GM19463 (cell line): ENCODE measurements around the gene AMMECR1.
"Not testable (repeated sequence)": the region's sequence is repeated elsewhere in the genome, so short reads cannot be mapped to it uniquely, and the experiment has no call there.

Source experiments
- ATAC-seq: cut with Tn5 transposase; IDR thresholded peaks from one replicate; pipeline ENCODE4 v1.9.1; 2021; ENCODE audit warnings: mild to moderate bottlenecking, moderate library complexity; ENCODE audit not compliant: unreplicated experiment

AMMECR1 gene

DNA sequence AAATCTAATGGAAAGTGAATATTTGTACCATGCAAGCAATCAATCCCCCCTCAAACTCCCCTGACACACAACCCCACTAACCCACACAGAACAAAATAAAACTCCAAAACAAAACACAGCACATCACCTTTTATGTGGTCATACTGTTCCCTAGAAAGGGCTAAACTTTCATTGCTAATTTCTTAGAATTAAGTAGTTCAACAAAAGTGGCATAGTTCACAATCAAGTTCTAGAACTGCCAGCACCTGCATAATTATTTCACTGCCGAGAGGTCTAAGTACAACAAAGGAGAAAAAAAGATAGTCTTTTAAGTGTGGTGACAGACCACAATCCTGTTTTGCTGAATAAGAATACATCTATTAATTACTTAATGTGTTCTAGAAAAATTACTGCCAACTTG, 58.8 kb downstream of the AMMECR1 start:
- no peak for ATAC-seq

DNA sequence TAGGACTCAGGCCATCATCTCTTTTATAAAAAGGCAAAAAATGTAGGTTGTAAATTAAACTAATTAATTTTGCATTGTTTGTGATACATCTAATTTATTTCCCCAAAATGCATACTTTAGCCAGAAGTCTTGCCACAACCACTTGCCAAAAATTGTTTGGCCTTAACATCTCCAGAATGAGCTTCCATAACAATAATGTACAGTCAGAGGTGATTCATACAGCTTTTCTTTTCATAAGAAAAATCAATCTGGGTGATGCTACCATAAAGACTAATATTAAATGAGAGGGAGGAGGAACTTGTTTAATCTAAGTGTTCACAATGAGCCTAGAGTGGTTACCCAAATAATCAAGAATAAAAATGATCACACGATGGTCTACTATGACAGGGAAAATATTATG, 59.3 kb downstream of the AMMECR1 start:
- ATAC-seq: no peak

DNA sequence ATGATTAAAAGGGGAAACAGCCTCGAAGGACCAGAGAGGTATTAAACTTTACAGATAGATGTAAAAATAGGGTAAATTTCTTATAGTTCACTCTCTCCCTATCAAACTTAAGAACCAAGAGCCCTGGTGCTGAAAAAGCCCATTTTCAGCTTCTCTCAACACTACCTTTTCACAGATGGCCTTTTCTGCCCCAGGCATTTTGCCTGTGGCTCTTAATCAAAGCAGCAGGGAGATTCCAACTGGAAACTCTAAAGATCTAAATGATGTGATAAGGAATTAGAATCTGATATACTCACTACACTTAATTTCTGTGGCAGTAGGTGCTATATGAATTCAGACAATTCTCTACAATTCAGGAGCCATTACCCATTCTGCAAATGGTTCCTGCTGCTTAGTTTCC, 60.0 kb downstream of the AMMECR1 start:
- no peak for ATAC-seq

DNA sequence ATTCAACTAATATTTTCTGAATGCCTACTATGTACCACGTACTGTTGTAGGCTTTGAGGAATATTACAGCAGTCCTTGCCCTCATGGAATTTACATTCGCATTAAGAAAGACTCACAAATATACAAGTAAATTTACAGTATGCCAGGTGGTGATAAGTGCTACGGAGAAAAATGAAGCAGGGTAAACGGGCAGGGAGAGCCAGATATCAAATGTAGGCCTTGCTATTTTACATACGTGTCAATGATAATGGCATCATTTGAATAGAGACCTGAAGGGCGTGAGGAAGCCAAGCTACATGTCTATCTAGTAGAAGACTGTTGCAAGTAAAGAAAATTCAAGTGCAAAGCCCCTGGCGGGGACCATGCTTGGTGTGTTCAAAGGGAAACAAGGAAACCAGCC, 65.2 kb downstream of the AMMECR1 start:
- no peak for ATAC-seq

DNA sequence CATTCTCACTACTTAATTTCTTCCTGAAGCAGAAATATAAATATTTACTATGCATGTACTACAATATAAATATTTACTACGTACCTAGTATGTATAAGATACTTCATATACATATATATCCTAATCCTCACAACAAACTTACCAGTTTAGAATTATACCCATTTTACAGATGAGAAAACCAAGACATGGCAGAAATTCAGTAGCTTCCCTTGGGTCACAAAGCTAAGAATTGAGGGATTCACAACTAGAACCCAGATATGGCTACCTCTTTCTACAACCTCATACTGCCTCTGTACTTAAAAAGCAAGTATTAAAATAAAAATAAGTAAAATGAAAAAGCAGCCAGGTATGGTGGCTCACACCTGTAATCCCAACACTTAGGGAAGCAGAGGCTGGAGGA, 65.9 kb downstream of the AMMECR1 start:
- ATAC-seq: no peak

DNA sequence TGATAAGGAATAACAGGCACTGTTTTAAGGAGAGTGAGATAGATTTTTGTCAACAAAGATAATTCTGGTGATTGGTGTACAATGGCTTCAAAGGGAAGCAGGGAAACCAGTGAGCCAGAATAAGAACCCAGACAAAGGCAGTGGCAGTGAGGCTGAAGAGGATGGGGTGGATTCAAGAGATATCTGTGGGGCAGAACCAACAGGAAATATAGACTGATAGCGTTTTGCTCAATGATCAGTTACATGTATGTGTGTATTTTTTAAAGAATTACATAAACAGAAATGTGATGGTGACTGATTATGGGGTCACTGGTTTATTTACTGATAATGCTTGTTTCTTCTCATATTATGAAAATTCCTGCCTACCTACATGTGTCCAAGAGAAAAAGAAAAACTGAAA, 66.4 kb downstream of the AMMECR1 start:
- no peak for ATAC-seq

DNA sequence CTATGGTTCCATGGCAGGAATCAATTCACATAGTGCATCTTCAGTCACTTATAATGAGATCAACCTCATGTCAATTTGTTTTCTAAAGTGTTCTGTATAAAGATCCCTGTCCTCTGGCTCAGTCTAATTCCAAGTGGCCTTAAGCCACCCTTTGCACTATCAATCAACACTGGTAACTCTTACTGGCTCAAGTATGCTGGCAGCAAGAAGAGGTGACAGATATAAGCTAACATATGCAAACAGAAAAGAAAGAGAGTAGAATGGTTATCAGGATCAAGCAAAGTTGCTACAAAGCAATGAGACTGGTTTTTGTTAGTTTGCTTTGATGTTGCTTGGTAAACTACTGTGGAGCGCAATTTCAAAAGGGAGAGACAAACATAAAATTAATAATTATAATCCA, 67.0 kb downstream of the AMMECR1 start:
- ATAC-seq: no peak

DNA sequence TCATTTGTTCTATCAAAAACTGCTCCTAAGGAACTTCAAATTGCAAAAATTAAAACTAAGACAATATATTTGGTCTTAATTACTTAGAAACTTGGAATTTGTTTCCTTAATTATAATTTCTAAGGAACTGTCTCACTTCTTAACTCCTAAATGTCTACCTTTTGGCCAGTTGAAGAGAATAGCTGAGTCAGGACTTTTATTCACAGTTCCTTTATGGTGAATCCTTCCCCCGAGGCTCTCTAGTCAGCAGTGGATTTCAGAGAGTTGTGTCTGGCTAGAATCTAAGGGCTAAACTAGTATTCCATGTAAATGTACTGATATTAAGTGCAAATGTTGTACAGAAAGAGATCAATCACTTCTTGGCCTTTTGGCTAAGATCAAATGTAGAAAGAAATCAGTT, 69.3 kb downstream of the AMMECR1 start:
- ATAC-seq: no peak

DNA sequence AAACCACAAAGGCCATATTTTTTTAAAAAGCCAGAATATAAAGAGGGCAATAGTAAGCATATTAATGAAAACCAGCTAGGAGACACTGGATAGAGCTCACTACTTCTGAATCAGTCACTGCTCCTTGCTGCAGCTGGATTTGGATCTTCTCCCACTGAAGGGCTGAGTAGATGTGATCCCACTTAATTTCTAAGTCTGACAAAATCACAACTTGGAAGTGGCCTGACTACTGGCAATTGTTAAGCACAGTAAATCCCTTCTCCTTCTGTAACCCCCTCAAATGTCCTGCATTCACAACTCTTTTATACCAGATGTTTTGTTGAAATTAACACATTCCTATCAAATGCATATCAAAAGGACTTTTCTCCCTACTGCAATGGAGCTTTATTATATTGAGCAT, 72.9 kb downstream of the AMMECR1 start:
- no peak for ATAC-seq

DNA sequence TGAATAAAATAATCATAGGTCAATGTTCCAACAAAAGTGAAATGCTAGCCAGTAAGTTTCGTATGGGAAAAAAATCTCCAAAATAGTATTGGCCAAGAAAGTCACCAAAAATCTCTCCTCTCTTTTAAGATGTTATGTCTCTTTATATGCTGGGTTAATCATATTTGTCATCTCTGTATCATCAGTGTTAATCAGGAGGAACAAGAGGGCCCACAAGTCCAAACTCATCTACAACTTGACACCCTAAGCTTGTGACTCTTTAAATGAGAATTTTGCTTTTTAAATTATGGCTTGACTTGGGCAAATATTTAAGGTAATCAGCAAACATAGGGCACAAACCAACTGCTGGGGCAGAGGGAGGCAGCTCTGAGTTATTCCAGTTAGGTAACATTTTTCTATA, 75.5 kb downstream of the AMMECR1 start:
- ATAC-seq: no peak

DNA sequence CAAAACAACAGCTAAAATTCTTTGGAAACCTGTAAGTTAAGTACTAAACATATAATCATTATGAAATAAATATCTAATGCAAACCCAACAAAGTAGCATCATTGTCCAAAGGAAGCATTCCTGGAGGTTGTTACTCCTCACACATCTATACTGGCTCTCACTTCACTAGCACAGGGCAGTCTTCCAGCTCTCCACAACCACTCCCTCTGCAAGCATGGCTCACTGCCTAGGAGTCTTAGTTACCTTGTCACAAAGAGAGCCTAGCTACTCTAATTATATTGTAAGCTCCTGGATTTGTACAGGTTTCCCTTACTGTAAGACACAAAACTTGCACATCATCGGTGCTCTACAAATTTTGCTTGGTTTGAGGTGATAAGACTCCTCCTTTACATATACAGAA, 76.1 kb downstream of the AMMECR1 start:
- no peak for ATAC-seq

DNA sequence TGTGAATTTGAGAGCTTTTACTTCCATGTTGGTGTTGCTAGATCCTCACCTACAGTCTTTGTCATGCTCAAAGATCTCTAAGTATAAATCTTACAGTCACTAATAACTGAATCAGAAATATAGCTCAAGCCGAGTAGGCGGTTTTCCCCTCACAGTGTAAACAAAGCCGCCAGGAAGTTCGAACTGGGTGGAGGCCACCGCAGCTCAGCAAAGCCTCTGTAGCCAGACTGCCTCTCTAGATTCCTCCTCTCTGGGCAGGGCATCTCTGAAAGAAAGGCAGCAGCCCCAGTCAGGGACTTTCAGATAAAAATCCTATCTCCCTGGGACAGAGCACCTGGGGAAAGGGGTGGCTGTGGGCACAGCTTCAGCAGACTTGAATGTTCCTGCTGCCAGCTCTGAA, 79.6 kb downstream of the AMMECR1 start:
- not testable (repeated sequence) for ATAC-seq

DNA sequence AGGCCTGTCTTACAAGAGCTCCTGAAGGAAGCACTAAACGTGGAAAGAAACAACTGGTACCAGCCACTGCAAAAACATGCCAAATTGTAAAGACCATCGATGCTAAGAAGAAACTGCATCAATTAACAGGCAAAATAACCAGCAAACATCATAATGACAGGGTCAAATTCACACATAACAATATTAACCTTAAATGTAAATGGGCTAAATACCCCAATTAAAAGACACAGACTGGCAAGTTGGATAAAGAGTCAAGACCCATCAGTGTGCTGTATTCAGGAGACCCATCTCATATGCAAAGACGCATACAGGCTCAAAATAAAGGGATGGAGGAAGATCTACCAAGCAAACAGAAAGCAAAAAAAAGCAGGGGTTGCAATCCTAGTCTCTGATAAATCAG, 86.4 kb downstream of the AMMECR1 start:
- not testable (repeated sequence) for ATAC-seq

DNA sequence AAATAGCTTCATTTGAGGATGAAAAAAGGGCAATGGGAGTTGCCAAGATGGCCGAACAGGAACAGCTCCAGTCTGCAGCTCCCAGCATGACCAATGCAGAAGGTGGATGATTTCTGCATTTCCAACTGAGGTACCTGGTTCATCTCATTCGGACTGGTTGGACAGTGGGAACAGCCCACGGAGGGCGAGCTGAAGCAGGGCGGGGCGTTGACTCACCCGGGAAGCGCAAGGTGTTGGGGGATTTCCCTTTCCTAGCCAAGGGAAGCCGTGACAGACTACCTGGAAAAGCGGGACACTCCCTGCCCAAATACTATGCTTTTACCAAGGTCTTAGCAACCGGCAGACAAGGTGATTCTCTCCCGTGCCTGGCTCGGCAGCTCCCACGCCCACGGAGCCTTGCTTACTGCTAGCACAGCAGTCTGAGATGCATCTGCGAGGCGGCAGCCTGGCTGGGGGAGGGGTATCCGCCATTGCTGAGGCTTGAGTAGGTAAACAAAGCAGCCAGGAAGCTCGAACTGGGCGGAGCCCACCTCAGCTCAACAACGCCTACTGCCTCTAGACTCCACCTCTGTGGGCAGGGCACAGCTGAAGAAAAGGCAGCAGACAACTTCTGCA, 88.3 kb downstream of the AMMECR1 start:
- ATAC-seq: not testable (repeated sequence)

DNA sequence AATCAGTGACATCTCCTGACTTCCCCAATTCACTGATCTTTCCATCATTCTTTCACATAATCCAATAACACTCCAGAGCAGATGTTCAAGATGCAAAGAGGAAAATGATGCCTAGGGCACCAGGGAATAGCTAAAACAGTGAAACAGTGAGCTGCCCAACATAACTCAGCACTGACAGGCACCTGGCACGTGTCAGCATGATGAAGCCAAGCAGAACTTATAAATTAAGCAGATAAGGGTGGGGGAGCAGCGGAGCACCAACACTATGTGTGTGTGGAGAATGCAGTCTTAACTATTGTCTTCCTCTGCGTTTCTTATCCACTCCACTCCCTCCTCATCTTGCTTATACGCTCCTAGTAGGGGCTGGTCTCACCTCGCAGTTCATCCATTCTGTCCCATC, 89.4 kb downstream of the AMMECR1 start:
- no peak for ATAC-seq

DNA sequence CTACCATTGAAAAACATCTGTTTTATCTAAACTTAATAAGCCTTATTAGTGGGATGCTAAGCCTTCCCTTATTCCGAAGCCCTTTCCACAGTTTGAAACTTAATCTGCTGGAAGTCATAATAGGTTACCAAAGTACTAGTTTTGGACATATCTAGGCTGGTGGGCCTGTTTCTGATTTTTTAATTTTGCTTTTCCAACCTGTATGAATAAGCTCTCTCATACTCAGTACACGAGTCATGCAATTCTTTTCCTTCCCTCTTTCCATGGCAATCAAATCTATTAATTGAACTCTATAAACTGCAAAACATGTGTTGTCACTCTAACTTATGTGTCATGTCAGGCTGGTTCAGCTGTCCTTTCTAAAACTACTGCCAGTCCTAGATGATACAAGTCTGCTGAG, 91.0 kb downstream of the AMMECR1 start:
- ATAC-seq: no peak

DNA sequence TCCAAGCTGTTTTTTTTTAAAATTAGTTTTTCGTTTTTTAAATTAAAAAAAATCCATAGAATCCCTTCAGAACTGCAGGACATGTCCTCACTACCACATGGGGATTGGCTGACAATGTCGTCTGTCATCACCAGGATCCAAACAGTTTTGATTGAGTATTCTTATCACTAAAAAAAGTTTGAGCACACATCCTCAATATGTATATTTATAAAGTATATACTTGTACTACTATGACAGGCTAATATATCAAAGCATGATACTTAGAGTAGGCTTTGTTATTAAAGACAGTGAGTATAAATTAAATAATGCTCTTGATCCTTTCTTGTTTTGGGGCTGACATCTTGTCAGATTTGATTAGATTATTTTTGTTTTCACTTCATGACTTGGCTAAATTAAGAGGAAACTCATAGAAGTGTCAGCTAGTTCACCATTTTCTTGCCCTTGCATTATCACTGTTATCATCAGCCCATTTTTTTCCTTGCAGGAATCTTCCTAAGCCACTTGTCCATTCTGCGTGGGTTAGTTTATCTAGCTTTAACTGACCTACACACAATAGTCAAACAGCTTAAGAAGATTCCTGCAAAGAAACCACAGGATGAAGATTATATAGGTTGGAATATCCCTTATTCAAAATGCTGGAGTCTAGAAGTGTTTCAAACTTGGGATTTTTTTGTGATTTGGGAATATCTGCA, 92.8 kb downstream of the AMMECR1 start:
- no peak for ATAC-seq

DNA sequence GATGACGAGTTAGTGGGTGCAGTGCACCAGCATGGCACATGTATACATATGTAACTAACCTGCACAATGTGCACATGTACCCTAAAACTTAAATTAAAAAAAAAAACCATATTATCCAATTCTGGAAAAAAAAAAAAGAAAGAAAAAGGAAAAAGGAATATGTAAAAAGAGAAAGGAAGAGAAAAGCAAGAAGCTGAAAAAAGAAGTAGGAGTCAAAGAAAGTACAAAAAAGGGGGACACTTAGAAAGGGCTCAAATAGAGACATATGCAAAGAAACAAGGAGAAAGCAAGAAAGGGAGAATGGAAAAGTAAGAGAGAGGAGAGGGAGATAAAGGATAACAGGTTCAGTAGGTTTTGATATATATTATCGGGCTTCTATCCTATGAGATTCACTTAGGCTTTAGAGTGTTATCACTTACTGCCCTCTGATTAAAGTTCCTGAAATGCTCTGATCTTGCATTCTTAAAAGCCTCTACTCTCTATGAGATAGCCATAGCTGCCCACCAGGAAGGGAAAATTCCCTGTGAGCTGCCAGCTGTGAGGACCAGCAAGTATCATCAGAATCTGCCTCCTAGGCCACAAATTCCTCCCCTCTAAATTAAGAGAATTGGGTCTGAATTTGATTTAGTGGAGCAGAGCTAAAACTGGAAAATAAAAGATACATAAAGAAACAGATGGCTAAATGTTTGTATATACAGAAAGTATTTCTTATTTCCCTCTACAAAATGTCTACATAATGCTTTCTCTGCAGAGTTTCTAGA, 95.2 kb downstream of the AMMECR1 start:
- ATAC-seq: no peak

DNA sequence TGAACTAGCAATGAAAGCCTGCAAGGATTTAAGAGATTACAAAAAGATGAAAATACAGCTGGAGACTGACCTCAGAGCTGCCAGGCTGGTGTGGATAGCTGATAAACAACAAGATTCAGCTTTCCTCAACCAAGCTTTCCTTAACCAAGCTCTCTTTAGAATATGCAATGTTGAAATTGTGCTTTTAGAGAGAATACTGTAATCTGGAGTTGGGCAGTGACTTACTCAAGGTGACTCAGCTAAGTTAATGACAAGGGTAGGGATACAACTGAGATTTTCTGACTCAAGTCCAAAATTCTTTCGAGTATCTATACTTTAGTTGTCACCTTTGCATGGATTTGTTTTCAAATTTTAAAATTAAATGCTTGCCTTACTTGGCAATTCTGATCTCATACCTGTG, 98.0 kb downstream of the AMMECR1 start:
- no peak for ATAC-seq

DNA sequence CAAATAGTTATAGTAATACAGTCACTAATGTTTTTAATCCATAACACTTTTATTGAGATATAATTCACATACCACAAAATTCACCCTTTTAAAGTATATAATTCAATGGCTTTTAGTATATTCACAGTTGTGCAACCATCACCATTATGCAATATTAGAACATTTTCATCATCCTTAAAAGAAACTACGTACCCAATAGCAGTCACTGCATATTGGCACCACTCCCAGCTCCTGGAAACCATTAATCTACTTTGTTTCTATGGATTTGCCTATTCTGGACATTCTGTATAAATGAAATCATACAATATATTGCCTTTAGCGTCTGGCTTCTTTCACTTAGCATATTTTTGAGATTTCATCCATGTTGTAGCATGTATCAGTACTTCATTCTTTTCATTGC, 99.3 kb downstream of the AMMECR1 start:
- ATAC-seq: no peak

DNA sequence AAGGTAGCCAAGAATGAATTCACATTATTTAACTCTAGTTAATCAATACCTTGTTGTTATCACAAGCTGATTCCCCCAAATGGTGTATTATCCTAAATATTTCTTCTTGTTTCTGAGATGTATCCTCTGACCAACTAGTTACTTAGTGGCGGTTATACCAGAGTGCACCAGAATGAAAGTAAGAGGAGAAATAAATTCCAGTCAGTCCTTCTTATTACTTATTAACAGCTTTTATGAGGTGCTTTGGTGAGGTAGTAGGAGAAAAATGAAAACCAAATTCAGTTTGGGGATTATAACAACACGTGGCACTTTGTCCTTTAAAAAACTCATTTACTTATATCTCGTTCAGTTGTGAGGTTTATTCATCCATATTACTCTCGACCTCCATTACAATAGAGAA, 101.9 kb downstream of the AMMECR1 start:
- no peak for ATAC-seq

DNA sequence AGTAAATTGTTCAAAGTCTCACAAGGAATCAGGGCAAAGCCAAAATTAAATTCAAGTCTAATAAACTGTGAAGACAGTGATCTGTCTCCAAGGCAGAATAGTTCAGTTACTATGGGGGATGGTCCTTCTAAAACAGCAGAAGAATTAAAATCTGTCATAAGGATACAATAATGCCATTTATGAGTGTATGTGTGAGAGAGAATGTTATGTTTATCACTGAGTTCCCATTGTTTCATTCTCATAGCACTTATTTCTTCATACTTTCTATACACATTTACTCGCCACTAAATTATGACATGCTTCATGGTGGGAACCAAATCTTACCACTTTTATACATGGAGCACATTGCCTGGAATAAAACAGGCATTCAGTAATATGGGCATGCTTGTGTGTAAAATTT, 102.5 kb downstream of the AMMECR1 start:
- ATAC-seq: no peak
